ACC112 (cell line): ENCODE results near the gene ZER1.
"Not testable (repeated sequence)": the region's sequence is repeated elsewhere in the genome, so short reads cannot be mapped to it uniquely, and the experiment has no call there.

ENCODE experiments used
- H2AFZ ChIP-seq: fragments of 200-600 bp; sonication (generic); one replicate; pipeline ENCODE4 v1.6.0; 2017; ENCODE audit warnings: antibody characterized with exemption, low read length; ENCODE audit not compliant: unreplicated experiment
- H3K27ac ChIP-seq: fragments of 200-600 bp; sonication (generic); 2 replicates; pipeline ENCODE4 v1.5.1; 2014; ENCODE audit warnings: low read depth, mild to moderate bottlenecking, antibody characterized with exemption, low read length, moderate library complexity
- H3K27me3 ChIP-seq: fragments of 200-600 bp; sonication (generic); 2 replicates; pipeline ENCODE4 v1.6.1; 2014; ENCODE audit warnings: mild to moderate bottlenecking, antibody characterized with exemption, low read length, moderate library complexity, mixed read lengths; ENCODE audit not compliant: insufficient read depth
- H3K36me3 ChIP-seq: fragments of 200-600 bp; sonication (generic); 2 replicates; pipeline ENCODE4 v1.6.1; 2016; ENCODE audit warnings: mild to moderate bottlenecking, antibody characterized with exemption, low read length, moderate library complexity, mixed read lengths; ENCODE audit not compliant: insufficient read depth
- H3K4me1 ChIP-seq: fragments of 200-600 bp; sonication (generic); one replicate; pipeline ENCODE4 v1.6.1; 2016; ENCODE audit warnings: low read length, mixed read lengths; ENCODE audit not compliant: insufficient read depth, unreplicated experiment, control insufficient read depth
- H3K4me3 ChIP-seq: fragments of 200-600 bp; sonication (generic); 2 replicates; pipeline ENCODE4 v1.5.1; 2014; ENCODE audit warnings: mild to moderate bottlenecking, low read depth, low read length
- H3K79me2 ChIP-seq: fragments of 200-600 bp; sonication (generic); one replicate; pipeline ENCODE4 v1.6.0; 2016; ENCODE audit warnings: low read length; ENCODE audit not compliant: control insufficient read depth, unreplicated experiment, insufficient read depth

ZER1 gene

DNA sequence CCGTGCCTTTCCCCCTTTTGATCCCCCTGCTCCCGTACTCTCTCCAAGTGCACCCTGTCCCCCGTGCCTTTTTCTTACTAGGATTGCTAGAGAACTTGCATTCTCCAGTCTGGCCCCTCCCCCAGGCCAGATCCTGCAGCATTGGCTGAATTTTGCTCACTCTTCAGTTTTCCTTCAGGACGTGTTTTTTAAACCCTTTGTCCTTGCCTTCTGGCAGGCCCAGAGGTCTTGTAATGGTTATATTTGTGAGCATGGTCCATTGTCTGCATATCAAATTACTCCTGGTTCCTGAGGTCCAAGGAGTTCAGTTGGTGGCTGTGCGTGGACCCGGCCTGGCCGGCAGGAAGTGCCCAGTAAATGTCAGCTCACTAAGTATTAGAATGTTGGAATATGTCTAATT lies 15.9 kb upstream of the ZER1 start:
- Histone ChIP-seq H3K79me2 (peaks cover 20% of the 10 kb centered on the region), H2AFZ (peak overlapping the region; percentile 57), H3K4me3 (peak overlapping the region; percentile 95), H3K27ac (no peak overlapping the region), H3K4me1 (peaks cover 10% of the 10 kb centered on the region), H3K36me3 (no peaks in the 10 kb centered on the region), H3K27me3 (no peaks in the 10 kb centered on the region)

DNA sequence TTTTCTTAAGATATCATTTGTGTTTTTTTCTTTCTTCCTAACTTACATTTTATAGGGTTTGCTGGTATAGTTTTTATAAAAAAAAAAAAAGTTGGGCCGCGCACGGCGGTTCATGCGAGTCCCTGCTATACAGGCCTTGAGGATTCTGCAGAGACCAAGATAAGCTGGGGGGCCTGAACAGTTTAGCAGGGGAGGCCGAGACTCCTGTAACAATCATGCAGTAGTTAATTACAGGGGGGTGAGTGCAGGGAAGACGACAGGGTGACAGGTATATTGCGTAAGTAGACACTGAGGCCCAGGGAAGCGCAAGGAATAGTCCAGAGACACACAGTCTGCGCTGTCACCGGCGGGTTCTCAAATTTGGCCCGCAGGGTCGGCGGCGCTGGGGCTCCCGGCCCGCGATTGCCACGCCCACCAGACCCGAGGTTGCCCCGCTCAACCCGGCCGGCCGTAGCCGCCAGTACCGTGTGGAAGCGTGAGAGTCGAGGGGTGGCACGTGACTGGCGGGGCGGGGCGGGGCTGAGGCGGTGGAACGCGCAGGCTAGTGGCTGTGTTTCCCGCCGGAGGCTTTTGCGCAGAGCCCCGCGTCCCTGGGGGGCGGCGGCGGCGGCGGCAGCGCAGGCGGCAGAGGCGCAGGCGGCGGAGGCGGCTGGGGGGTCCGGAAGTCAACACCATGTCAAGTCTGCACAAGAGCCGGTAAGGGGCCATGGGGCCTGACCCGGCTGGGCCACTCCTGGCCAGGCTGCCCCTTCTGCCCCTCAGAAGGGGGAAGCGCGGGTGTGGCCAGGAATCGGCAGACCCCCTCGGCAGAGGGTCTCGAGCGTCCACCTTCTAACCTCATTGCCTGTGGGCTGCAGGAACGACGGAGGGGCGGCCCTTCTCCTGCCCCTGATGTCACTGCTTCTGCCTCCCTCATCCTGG lies 15.2 kb upstream of the ZER1 start, which contains the start of gene TBC1D13:
TBC1D13 (plus strand) TSS at position 573 of the 921 bp plus-strand sequence; CDS start at position 674, 101 bp downstream.
- peak within 1 kb of the TSS; percentile 32; the same call in 1 of the 2 replicates for H3K27ac ChIP-seq

DNA sequence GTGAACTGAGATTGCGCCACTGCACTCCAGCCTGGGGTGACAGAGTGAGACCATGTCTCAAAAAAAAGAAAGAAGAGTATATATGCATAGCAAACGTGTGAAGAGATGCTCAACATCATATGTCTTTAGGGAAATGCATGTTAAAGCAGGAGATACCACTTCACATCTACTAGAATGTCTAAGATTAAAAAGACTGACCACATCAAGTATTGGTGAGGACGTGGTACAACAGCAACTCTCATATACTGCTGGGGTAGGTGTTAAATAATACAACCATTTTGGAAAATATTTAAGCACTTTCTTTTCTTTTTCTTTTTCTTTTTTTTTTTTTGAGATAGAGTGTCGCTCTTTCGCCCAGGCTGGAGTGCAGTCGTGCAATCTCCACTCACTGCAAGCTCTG lies 13.7 kb upstream of the ZER1 start:
- no peak overlapping the region for H3K27ac ChIP-seq
- H3K79me2 ChIP-seq: peaks cover 17% of the 10 kb centered on the region
- H2AFZ ChIP-seq: no peak overlapping the region
- H3K4me3 ChIP-seq: no peak overlapping the region
- H3K27me3 ChIP-seq: no peaks in the 10 kb centered on the region
- no peaks in the 10 kb centered on the region for H3K36me3 ChIP-seq
- H3K4me1 ChIP-seq: peaks cover 10% of the 10 kb centered on the region

More for the DNA sequence above, 15.2 kb upstream of the ZER1 start, which contains the start of gene TBC1D13:
- Histone ChIP-seq H3K4me3 (peak within 1 kb of the TSS; percentile 95), H3K79me2 (peaks cover 20% of the 10 kb centered on the region), H3K27me3 (no peaks in the 10 kb centered on the region), H3K36me3 (no peaks in the 10 kb centered on the region), H2AFZ (peak within 1 kb of the TSS; percentile 93), H3K4me1 (peaks cover 10% of the 10 kb centered on the region)

DNA sequence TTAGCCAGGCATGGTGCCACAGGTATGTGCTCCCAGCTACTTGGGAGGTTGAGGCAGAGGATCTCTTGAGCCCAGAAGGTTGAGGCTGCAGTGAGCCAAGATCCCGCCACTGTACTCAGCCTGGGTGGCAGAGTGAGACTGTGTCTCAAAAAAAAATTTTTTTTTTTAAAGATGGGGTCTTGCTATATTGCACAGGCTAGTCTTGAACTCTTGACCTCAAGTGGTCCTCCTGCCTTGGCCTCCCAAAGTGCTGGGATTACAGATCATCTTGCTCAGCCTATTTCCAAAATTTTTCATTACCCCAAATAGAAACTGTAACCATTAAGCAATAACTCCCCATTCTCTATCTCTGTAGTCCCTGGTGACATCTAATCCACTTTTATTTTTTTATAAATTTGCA lies 10.9 kb upstream of the ZER1 start:
- no peak overlapping the region for H3K27ac ChIP-seq
- H2AFZ ChIP-seq: no peak overlapping the region
- H3K4me1 ChIP-seq: peaks cover 3% of the 10 kb centered on the region
- peaks cover 6% of the 10 kb centered on the region for H3K79me2 ChIP-seq
- H3K27me3 ChIP-seq: no peaks in the 10 kb centered on the region
- H3K4me3 ChIP-seq: no peak overlapping the region
- H3K36me3 ChIP-seq: no peaks in the 10 kb centered on the region

DNA sequence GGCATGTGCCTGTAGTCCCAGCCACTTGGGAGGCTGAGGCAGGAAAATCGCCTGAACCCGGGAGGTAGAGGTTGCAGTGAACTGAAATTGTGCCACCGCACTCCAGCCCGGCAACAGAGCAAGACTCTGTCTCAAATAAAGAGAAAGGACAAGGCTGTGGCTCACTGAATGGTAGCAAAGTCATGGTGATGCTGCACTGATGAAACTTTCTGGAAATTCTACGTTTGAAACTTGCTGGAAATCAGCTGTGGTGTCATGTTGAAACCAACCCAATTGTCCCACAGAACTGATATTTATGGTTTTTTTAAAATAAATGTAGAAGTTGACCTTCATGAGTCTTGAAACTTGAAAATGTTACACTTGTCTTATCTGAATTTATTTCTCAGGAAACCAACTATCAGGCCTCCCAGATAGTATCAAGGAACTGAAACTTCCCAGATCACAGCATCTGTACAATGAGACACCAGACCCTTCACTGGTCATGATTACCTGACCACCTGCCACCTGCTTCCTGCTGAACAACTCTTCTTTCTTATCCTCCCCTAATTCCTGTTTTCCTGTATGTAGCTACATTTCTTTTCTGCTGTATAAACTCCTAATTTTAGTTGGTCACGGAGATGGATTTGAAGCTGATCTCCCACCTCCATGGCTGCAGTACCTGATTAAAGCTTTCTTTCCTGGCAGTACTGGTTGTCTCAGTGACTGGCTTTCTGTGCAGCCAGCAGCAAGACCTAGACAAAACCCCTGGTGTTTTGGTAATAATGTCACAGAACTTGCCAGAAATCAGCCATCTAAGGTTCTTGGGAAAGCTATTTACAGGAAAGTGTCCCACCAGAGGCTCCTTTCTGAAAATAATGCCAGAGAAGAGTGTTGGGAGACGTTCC lies 9.7 kb upstream of the ZER1 start:
- H3K4me3 ChIP-seq: no peak overlapping the region
- no peaks in the 10 kb centered on the region for H3K4me1 ChIP-seq
- H3K79me2 ChIP-seq: no peaks in the 10 kb centered on the region
- no peaks in the 10 kb centered on the region for H3K36me3 ChIP-seq
- no peaks in the 10 kb centered on the region for H3K27me3 ChIP-seq
- H2AFZ ChIP-seq: no peak overlapping the region
- H3K27ac ChIP-seq: no peak overlapping the region

DNA sequence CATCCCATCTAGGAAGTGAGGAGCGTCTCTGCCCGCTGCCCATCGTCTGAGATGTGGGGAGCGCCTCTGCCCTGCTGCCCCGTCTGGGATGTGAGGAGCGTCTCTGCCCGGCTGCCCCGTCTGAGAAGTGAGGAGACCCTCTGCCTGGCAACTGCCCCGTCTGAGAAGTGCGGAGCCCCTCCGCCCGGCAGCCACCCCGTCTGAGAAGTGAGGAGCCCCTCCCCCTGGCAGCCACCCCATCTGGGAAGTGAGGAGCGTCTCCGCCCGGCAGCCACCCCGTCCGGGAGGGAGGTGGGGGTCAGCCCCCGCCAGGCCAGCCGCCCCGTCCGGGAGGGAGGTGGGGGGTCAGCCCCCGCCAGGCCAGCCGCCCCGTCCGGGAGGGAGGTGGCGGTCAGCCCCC lies 8.4 kb upstream of the ZER1 start:
- not testable (repeated sequence) for H3K36me3 ChIP-seq, H3K27me3 ChIP-seq, H3K27ac ChIP-seq, H2AFZ ChIP-seq, H3K79me2 ChIP-seq, H3K4me3 ChIP-seq, H3K4me1 ChIP-seq

DNA sequence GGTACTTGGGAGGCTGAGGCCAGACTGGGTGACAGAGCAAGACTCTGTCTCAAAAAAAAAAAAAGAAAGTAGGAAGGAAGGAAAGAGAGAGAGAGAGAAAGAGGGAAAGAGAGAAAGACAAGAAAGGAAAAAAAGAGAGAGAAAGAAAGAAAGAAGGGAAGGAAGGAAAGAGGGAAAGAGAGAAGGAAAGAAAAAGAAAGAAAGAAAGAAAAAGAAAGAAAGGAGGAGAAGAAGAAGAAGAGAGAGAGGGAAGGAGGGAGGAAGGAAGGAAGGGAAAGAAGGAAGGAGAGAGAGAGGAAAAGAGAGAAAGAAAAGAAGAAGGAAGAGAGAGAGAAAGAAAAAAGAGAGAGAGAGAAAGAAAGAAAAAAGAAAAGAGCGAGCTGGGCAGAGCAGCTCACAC lies 3.1 kb upstream of the ZER1 start:
- H2AFZ ChIP-seq: no peak overlapping the region
- no peaks in the 10 kb centered on the region for H3K36me3 ChIP-seq
- H3K4me3 ChIP-seq: no peak overlapping the region

DNA sequence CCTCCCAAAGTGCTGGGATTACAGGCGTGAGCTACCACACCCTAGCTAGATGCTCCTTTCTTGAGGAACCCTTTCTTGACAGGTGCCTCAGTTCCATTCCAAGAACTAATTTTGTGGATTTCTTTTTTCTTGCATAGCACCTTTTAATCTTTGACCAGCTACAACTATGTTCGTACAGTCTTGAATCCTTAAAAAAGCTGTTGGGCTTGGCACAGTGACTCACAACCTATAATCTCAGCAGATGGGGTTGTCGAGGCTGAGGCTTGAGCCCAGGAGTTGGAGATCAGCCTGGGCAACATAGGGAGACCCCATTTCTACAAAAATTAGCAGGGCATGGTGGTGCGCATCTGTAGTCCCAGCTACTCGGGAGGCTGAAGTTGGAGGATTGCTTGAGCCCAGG lies 1.3 kb upstream of the ZER1 start:
- Histone ChIP-seq H3K4me1 (peaks cover 8% of the 10 kb centered on the region), H3K36me3 (no peaks in the 10 kb centered on the region), H3K27me3 (no peaks in the 10 kb centered on the region), H3K27ac (no peak overlapping the region), H3K4me3 (no peak overlapping the region), H3K79me2 (peaks cover 14% of the 10 kb centered on the region), H2AFZ (no peak overlapping the region)

More for the DNA sequence above, 3.1 kb upstream of the ZER1 start:
- H3K27me3 ChIP-seq: no peaks in the 10 kb centered on the region
- H3K79me2 ChIP-seq: peaks cover 9% of the 10 kb centered on the region
- peaks cover 8% of the 10 kb centered on the region for H3K4me1 ChIP-seq
- H3K27ac ChIP-seq: no peak overlapping the region

DNA sequence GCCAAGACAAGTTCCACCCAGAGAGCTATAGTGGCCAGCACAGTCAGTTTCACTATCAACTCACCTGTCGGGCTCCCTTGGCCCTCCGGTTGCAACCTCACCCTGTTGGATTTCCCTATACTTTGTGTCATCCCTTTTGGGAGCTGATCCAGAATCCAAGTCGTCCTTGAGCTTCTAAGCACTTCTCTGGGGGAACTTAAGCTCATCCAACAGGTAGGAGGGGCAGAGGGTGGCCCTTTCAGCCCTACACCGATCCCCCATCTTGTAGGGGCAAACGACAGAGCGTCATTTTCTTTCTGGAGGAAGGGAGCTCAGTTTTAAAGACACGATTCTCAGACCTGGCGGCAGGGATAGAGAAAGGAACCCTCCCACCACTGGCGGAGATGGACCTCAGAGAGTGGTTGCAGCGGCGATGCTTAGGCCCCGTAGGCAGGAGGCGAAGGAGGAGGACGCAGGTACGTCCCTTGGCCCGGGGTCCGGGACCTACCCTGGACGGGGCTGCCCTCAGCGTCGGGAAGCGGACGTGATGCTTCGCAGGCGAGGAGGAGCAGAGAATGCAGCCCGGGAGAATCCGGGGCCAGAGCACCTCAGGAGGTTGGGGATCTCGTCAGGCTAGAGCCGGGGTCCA lies 519 bp downstream of the ZER1 start:
- Histone ChIP-seq H3K4me1 (peaks cover 8% of the 10 kb centered on the region), H3K27me3 (no peaks in the 10 kb centered on the region), H3K36me3 (no peaks in the 10 kb centered on the region), H3K4me3 (peak overlapping the region; percentile 82), H3K79me2 (peaks cover 14% of the 10 kb centered on the region), H3K27ac (peak overlapping the region; percentile 33), H2AFZ (peak overlapping the region; percentile 90)

DNA sequence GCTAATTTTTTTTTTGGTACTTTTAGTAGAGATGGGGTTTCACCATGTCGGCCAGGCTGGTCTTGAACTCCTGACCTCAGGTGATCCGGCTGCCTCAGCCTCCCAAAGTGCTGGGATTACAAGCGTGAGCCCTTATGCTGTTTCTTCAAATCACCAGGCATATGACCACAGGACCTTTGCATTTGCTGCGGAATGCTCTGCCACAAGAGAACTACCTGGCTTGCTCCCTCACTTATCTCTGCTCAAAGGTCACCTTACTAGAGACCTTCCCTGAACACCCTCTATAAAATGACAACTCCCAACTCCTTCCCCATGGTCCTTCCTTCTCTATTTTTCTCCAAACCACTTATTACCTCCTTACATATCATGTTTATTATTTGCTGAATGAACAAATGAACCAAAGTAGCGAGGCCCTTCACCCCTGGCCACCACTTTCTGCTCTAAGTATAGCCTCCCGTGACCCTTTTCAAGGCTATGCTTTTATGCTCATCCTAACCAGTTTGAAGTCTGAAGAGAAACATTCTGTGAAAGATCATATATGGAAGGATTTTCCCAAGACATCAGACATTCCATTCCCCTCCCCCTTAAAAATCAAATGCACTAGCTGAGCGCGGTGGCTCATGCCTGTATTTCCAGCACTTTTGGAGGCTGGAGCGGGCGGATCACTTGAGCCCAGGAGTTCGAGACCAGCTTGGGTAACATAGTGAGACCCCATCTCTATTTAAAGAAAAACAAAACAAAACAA lies 1.3 kb downstream of the ZER1 start:
- H3K79me2 ChIP-seq: peaks cover 14% of the 10 kb centered on the region
- H3K36me3 ChIP-seq: no peaks in the 10 kb centered on the region
- H3K27ac ChIP-seq: peak overlapping the region; percentile 33; the same call in 1 of the 2 replicates
- peak overlapping the region; percentile 82 for H3K4me3 ChIP-seq
- H3K4me1 ChIP-seq: peaks cover 8% of the 10 kb centered on the region
- no peaks in the 10 kb centered on the region for H3K27me3 ChIP-seq
- peak overlapping the region; percentile 90 for H2AFZ ChIP-seq
